GM23338 (cell line): ENCODE measurements around the gene POLK. TPM values are rescaled to one million over a fixed set of nuclear protein-coding genes. Genes with fewer than 3 reads are reported as not detected.

Source experiments
- ATAC-seq: fragments of 200-7000 bp; cut with Tn5 transposase; 3 replicates; pipeline ENCODE4 v1.9.1; 2020
- DNase-seq: peaks from one replicate; pipeline ENCODE4 v3.0.0-alpha.2; 2015; ENCODE audit warnings: low spot score
- H2AFZ ChIP-seq: fragments of 200-600 bp; sonication (generic); 2 replicates; pipeline ENCODE4 v1.8.0; 2016; ENCODE audit warnings: antibody characterized with exemption, mild to moderate bottlenecking, moderate library complexity
- H3F3A ChIP-seq: fragments of 200-600 bp; sonication (generic); replicated peaks from 2 replicates; pipeline ENCODE4 v1.8.0; 2017; ENCODE audit warnings: antibody characterized with exemption, mixed run types, low read depth
- H3K27ac ChIP-seq: fragments of 200-600 bp; sonication (generic); 2 replicates; pipeline ENCODE4 v1.6.1; 2016; ENCODE audit warnings: low read depth
- H3K27me3 ChIP-seq: fragments of 200-600 bp; sonication (generic); 2 replicates; pipeline ENCODE4 v1.8.0; 2016; ENCODE audit warnings: mild to moderate bottlenecking, mixed run types, moderate library complexity; ENCODE audit not compliant: insufficient read depth
- H3K36me3 ChIP-seq: fragments of 200-600 bp; sonication (generic); 2 replicates; pipeline ENCODE4 v1.8.0; 2016; ENCODE audit warnings: mild to moderate bottlenecking; ENCODE audit not compliant: insufficient read depth
- H3K4me1 ChIP-seq: fragments of 200-600 bp; sonication (generic); 2 replicates; pipeline ENCODE4 v1.8.0; 2016; ENCODE audit warnings: mild to moderate bottlenecking, moderate library complexity; ENCODE audit not compliant: insufficient read depth
- H3K4me2 ChIP-seq: fragments of 200-600 bp; sonication (generic); 2 replicates; pipeline ENCODE4 v1.7.1; 2017; ENCODE audit warnings: mixed run types
- H3K4me3 ChIP-seq: fragments of 200-600 bp; sonication (generic); 2 replicates; pipeline ENCODE4 v1.6.1; 2016; ENCODE audit warnings: mixed run types
- H3K79me2 ChIP-seq: fragments of 200-600 bp; sonication (generic); replicated peaks from 2 replicates; pipeline ENCODE4 v1.8.0; 2017; ENCODE audit warnings: mild to moderate bottlenecking; ENCODE audit not compliant: insufficient read depth
- H3K9me2 ChIP-seq: fragments of 200-600 bp; sonication (generic); 2 replicates; pipeline ENCODE4 v1.8.0; 2017; ENCODE audit not compliant: insufficient read depth
- H4K20me1 ChIP-seq: fragments of 200-600 bp; sonication (generic); replicated peaks from 2 replicates; pipeline ENCODE4 v1.8.0; 2017; ENCODE audit warnings: mild to moderate bottlenecking; ENCODE audit not compliant: insufficient read depth
- H3K27ac Mint-ChIP-seq: 2 replicates; pipeline ENCODE4 v1.8.0; 2020; ENCODE audit warnings: inconsistent platforms, mild to moderate bottlenecking, moderate library complexity, mixed read lengths
- H3K27me3 Mint-ChIP-seq: 3 replicates; pipeline ENCODE4 v1.8.0; 2022; ENCODE audit warnings: low read depth, mild to moderate bottlenecking, moderate library complexity, mixed read lengths, inconsistent platforms; ENCODE audit not compliant: insufficient read depth, poor library complexity
- H3K36me3 Mint-ChIP-seq: 3 replicates; pipeline ENCODE4 v1.8.0; 2021; ENCODE audit warnings: low read depth, mild to moderate bottlenecking, inconsistent platforms, moderate library complexity, mixed read lengths
- H3K4me1 Mint-ChIP-seq: 3 replicates; pipeline ENCODE4 v1.8.0; 2020; ENCODE audit warnings: mild to moderate bottlenecking, inconsistent platforms, mixed read lengths
- H3K4me3 Mint-ChIP-seq: 3 replicates; pipeline ENCODE4 v1.8.0; 2021; ENCODE audit warnings: moderate library complexity, mild to moderate bottlenecking, inconsistent platforms, mixed read lengths
- H3K9me3 Mint-ChIP-seq: 3 replicates; pipeline ENCODE4 v1.8.0; 2020; ENCODE audit warnings: moderate library complexity, mild to moderate bottlenecking, inconsistent platforms, mixed read lengths
- CREB1 ChIP-seq: fragments of 250-450 bp; sonication (Bioruptor Pico); IDR thresholded peaks from 2 replicates; pipeline ENCODE4 v1.5.0; 2020; ENCODE audit warnings: low read depth, mild to moderate bottlenecking, moderate library complexity
- ETS1 ChIP-seq: IDR thresholded peaks from 2 replicates; pipeline ENCODE4 v1.6.1; 2016; ENCODE audit warnings: antibody characterized with exemption
- EZH2 ChIP-seq: fragments of 200-600 bp; sonication (generic); IDR thresholded peaks from one replicate; pipeline ENCODE4 v1.8.0; 2017; ENCODE audit warnings: antibody characterized with exemption, mild to moderate bottlenecking, low read depth; ENCODE audit not compliant: unreplicated experiment
- JUNB ChIP-seq: IDR thresholded peaks from one replicate; pipeline ENCODE4 v1.6.1; 2016; ENCODE audit warnings: antibody characterized with exemption; ENCODE audit not compliant: unreplicated experiment
- NANOG ChIP-seq: IDR thresholded peaks from 2 replicates; pipeline ENCODE4 v1.6.1; 2016; ENCODE audit warnings: antibody characterized with exemption, borderline replicate concordance
- POLR2AphosphoS5 ChIP-seq: IDR thresholded peaks from 2 replicates; pipeline ENCODE4 v1.6.1; 2016; ENCODE audit warnings: antibody characterized with exemption, low read depth
- ZNF114 ChIP-seq: fragments of 250-450 bp; sonication (Bioruptor Pico); IDR thresholded peaks from 2 replicates; pipeline ENCODE4 v1.5.0; 2020; ENCODE audit warnings: mild to moderate bottlenecking, moderate library complexity
- polyA plus RNA-seq: library from polyadenylated mRNA; unstranded; fragments of >200 nt; fragmentation: Nextera tagmentation; extraction: Ambion mirVana; gene quantifications from 2 replicates; pipeline ENCODE4 v1.2.1, GENCODE V29; 2016
- total RNA-seq: library from RNA; depleted of rRNA; stranded (reverse); fragments of >200 nt; shearing (Covaris generic); gene quantifications from 2 replicates; pipeline ENCODE4 v1.2.3, GENCODE V29; 2014
- TF ChIP-seq, protein P1 (sequence below): fragments of 250-450 bp; sonication (Bioruptor Pico); IDR thresholded peaks from 2 replicates; pipeline ENCODE4 v1.5.0; 2020; ENCODE audit warnings: mild to moderate bottlenecking, moderate library complexity

The POLK gene
- total and polyA plus RNA-seq, 2 experiments from 2014 or later: 6.3 to 14.5 TPM

DNA sequence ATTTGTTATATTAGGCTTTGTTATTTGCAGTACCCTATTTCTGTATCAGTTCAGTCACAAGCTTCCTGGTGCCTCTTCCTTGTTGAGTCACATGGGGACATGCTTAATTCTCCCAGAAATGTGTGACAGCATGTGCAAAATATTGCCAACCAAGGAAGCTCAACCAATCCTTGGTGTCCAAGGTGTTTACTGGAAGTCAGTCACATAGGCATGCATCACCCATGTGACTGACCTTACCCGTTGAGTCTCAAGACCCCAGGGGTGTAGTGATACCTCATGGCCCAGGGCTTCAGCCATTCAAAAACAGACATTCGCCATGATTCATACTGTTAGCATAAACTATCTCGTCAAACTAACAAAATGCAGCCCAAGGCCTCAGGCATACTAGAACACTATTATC, 90.3 kb downstream of the POLK start (continued):
- TF ChIP-seq, protein P1, sequence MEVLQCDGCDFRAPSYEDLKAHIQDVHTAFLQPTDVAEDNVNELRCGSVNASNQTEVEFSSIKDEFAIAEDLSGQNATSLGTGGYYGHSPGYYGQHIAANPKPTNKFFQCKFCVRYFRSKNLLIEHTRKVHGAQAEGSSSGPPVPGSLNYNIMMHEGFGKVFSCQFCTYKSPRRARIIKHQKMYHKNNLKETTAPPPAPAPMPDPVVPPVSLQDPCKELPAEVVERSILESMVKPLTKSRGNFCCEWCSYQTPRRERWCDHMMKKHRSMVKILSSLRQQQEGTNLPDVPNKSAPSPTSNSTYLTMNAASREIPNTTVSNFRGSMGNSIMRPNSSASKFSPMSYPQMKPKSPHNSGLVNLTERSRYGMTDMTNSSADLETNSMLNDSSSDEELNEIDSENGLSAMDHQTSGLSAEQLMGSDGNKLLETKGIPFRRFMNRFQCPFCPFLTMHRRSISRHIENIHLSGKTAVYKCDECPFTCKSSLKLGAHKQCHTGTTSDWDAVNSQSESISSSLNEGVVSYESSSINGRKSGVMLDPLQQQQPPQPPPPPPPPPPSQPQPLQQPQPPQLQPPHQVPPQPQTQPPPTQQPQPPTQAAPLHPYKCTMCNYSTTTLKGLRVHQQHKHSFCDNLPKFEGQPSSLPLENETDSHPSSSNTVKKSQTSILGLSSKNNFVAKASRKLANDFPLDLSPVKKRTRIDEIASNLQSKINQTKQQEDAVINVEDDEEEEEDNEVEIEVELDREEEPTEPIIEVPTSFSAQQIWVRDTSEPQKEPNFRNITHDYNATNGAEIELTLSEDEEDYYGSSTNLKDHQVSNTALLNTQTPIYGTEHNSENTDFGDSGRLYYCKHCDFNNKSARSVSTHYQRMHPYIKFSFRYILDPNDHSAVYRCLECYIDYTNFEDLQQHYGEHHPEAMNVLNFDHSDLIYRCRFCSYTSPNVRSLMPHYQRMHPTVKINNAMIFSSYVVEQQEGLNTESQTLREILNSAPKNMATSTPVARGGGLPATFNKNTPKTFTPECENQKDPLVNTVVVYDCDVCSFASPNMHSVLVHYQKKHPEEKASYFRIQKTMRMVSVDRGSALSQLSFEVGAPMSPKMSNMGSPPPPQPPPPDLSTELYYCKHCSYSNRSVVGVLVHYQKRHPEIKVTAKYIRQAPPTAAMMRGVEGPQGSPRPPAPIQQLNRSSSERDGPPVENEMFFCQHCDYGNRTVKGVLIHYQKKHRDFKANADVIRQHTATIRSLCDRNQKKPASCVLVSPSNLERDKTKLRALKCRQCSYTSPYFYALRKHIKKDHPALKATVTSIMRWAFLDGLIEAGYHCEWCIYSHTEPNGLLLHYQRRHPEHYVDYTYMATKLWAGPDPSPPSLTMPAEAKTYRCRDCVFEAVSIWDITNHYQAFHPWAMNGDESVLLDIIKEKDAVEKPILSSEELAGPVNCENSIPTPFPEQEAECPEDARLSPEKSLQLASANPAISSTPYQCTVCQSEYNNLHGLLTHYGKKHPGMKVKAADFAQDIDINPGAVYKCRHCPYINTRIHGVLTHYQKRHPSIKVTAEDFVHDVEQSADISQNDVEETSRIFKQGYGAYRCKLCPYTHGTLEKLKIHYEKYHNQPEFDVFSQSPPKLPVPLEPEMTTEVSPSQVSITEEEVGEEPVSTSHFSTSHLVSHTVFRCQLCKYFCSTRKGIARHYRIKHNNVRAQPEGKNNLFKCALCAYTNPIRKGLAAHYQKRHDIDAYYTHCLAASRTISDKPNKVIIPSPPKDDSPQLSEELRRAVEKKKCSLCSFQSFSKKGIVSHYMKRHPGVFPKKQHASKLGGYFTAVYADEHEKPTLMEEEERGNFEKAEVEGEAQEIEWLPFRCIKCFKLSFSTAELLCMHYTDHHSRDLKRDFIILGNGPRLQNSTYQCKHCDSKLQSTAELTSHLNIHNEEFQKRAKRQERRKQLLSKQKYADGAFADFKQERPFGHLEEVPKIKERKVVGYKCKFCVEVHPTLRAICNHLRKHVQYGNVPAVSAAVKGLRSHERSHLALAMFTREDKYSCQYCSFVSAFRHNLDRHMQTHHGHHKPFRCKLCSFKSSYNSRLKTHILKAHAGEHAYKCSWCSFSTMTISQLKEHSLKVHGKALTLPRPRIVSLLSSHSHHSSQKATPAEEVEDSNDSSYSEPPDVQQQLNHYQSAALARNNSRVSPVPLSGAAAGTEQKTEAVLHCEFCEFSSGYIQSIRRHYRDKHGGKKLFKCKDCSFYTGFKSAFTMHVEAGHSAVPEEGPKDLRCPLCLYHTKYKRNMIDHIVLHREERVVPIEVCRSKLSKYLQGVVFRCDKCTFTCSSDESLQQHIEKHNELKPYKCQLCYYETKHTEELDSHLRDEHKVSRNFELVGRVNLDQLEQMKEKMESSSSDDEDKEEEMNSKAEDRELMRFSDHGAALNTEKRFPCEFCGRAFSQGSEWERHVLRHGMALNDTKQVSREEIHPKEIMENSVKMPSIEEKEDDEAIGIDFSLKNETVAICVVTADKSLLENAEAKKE: no peak
- TF ChIP-seq ZNF114 (CRISPR knock-in tag) (no peak), NANOG (no peak), JUNB (no peak)

DNA sequence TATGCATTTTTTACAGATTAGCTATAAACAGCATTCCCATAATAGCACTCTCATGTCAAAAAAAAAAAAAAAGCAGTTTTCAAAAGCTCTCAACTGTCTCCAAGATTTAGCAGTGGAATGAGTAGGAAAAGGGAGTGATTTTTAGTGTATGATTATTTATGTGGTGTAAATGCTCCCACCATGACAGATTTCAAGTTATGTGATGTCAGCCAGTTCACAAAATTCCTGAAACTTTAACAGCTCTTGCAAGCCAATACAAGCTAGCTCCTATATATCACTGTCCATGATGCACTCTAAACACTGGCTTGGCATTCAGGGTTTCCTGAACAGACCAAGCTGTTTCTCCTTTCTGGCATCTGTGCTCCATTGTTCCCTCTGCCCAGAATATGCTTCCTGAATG, 91.7 kb downstream of the POLK start:
- DNase-seq: no peak
- no peak overlapping the region for H3K4me3 Mint-ChIP-seq
- Histone ChIP-seq H4K20me1 (no peaks in the 10 kb centered on the region), H3F3A (no peaks in the 10 kb centered on the region), H3K4me2 (no peak overlapping the region), H3K27me3 (no peaks in the 10 kb centered on the region), H3K9me2 (peaks cover 5% of the 10 kb centered on the region; the same call in 1 of the 2 replicates), H3K36me3 (no peaks in the 10 kb centered on the region), H3K4me3 (no peak overlapping the region), H2AFZ (no peak overlapping the region), H3K27ac (no peak overlapping the region), H3K4me1 (peaks cover 16% of the 10 kb centered on the region), H3K79me2 (no peaks in the 10 kb centered on the region)
- H3K4me1 Mint-ChIP-seq: peaks cover 12% of the 10 kb centered on the region
- no peaks in the 10 kb centered on the region for H3K9me3 Mint-ChIP-seq
- H3K27me3 Mint-ChIP-seq: no peaks in the 10 kb centered on the region
- TF ChIP-seq ETS1 (no peak), POLR2AphosphoS5 (no peak), EZH2 (no peak), CREB1 (CRISPR knock-in tag) (no peak), NANOG (no peak)
- no peak for ATAC-seq
- H3K36me3 Mint-ChIP-seq: no peaks in the 10 kb centered on the region
- H3K27ac Mint-ChIP-seq: no peak overlapping the region
